LNCaP clone FGC (cell line): ENCODE results near the gene CRYL1.

Source experiments
- DNase-seq: peaks from one replicate; pipeline ENCODE4 v3.0.0-alpha.2; 2011; ENCODE audit warnings: low read depth
- H3K4me3 ChIP-seq: 2 replicates; pipeline ENCODE4 v1.5.1; 2011; ENCODE audit warnings: mild to moderate bottlenecking, low read depth, low read length, control low read depth
- TF ChIP-seq, protein P1 (sequence below): IDR thresholded peaks from 2 replicates; pipeline ENCODE4 v1.5.1; 2012; ENCODE audit warnings: mild to moderate bottlenecking; ENCODE audit not compliant: control insufficient read depth, insufficient read depth; ENCODE audit errors: extremely low read depth

The CRYL1 gene

DNA sequence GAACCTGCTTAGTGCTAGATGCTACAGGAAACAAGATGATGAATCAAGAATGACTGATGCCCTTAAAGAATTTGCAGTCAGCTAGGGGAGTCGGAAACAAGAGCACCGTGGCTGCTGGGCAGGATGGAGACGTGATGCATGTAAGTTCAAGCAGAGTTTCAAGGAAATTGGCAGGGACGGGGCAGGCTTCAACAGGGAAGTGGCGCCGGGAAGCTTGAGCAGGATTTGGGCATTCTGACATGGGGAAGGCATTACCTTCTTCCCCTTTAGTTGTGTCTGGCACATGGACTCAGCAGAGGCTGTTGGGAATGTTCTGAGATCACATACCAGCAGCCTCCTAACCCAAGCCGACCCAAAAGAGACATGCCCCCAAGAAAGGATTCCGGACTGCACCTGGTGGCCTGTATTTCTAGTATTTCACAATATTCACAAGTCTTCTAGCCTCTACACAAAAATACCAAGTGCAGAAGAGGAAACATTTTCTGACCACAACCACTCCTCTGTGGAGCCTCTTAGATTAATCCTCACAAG, 138.2 kb downstream of the CRYL1 start:
- no peak for DNase-seq
- no peak overlapping the region for H3K4me3 ChIP-seq
- TF ChIP-seq, protein P1, sequence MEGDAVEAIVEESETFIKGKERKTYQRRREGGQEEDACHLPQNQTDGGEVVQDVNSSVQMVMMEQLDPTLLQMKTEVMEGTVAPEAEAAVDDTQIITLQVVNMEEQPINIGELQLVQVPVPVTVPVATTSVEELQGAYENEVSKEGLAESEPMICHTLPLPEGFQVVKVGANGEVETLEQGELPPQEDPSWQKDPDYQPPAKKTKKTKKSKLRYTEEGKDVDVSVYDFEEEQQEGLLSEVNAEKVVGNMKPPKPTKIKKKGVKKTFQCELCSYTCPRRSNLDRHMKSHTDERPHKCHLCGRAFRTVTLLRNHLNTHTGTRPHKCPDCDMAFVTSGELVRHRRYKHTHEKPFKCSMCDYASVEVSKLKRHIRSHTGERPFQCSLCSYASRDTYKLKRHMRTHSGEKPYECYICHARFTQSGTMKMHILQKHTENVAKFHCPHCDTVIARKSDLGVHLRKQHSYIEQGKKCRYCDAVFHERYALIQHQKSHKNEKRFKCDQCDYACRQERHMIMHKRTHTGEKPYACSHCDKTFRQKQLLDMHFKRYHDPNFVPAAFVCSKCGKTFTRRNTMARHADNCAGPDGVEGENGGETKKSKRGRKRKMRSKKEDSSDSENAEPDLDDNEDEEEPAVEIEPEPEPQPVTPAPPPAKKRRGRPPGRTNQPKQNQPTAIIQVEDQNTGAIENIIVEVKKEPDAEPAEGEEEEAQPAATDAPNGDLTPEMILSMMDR, result no peak

DNA sequence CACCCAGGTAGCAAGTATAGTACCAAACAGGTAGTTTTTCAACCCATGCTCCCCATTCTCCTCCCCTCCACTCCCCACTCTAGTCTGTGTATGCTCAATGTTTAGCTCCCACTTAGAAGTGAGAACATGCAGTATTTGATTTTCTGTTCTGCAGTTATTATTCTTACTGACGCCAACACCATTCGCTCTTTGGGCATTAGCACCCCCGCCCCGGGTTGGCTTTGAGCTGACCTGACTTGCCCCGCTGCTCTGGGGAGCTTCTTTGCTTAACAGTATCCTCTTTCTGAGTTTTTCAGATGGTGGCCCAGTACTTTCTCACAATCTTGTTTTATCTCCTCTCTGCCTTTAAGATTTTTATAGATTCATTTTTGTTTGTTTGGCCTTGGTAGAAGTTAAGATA, 138.7 kb downstream of the CRYL1 start:
- H3K4me3 ChIP-seq, result no peak overlapping the region
- no peak for DNase-seq
- TF ChIP-seq, protein P1, result no peak

DNA sequence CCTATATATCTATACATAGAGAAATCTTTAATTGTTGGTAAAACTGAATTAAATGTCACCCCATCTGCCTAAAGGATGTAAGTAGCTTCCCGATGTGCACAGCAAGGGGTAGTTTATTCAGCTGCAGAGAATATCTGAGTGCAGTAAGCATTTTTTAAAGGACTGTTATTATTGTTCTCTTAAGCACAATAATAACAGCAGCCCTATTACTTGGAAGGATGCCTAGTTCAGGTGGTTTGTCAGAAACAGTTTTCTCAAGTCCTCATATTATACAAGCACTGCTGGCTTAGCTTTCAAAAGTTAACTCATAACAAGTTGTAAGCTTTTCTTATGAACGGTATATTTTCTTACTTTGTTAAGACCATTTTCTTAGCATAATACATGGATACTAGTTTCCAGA, 142.6 kb downstream of the CRYL1 start:
- no peak for DNase-seq
- TF ChIP-seq, protein P1, result no peak
- no peak overlapping the region for H3K4me3 ChIP-seq

DNA sequence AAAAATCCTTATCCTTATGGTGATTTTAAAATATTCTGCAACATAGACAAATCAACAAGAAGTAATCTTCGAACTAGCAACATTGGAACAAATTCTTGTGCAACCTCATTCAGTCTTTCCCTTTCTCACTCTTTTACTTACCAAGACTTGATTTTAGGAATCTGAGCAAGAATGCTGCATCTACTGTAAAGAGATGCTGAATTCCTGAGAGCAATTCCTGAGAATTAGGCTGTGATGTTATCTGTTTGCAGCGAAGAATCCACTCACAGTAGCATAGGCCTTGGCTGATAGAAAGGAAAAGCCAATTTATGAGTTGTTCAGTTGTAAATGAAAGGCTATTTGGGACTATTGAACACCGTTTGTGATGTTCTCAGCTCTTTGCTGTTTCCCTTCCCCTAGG, 144.3 kb downstream of the CRYL1 start:
- DNase-seq, result no peak
- H3K4me3 ChIP-seq, result no peak overlapping the region
- TF ChIP-seq, protein P1, result no peak

DNA sequence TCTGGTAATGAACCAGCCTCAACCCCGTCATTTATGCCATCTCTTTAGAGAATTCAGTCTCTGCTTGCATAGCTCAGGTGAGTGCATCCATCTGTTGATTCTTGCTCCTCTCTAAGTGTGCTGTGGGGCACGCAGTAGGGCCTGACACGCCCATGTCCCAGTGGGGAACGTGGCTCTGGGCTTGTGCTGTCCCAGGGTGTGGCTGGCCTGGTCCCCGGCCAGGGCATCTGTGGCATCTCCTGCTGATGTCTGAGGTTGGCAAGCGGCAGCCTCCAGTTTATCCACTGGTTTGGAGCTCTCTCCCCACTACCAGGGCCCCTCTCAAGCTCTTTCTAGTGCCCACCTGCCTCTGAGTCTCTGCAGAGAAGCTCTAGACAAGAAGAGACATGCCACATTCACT, 146.9 kb downstream of the CRYL1 start:
- no peak for DNase-seq
- TF ChIP-seq, protein P1, result no peak
- H3K4me3 ChIP-seq, result no peak overlapping the region

DNA sequence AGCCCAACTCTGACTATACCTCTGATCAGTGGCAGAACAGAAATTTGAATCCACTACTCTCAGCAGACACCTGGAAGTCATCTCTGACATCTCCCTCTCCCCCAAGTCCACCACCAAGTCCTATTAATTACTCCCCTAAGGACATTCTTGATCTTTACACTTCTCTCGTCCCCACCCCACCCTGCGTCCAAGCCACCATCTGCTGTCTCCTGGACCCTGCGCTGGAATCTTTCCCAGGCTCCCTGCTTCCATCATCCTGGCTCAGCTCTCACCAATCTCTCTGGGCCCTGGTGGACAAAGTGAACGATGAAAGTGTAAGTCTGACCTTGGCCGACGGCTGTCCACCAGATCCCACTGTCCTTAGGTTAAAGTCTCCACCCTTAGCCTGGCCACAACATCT, 147.9 kb downstream of the CRYL1 start:
- TF ChIP-seq, protein P1, result no peak
- H3K4me3 ChIP-seq, result no peak overlapping the region
- DNase-seq, result no peak

DNA sequence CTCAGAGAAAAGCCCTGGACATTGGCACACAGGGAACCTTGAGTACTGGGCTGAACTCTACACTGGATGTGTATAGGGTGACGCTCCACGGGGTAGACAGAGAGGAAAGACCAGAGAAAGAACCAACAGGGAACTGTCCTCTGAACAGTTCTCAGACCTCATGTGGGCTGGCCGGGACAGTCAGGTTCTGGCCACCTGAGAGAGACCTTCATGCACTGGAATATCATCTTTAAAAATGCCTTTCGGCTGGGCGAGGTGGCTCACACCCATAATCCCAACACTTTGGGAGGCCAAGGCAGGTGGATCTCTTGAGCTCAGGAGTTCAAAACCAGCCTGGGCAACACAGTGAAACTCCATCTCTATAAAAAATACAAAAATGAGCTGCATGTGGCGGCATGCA, 149.8 kb downstream of the CRYL1 start:
- TF ChIP-seq, protein P1, result no peak
- H3K4me3 ChIP-seq, result no peak overlapping the region
- DNase-seq, result no peak
